ENCODE results near the gene USP32. TPM values are rescaled to one million over a fixed set of nuclear protein-coding genes. Genes with fewer than 3 reads are reported as not detected.
"Not testable (repeated sequence)": the region's sequence is repeated elsewhere in the genome, so short reads cannot be mapped to it uniquely, and the experiment has no call there.

Gene USP32
- total and polyA plus RNA-seq, 8 donors, result 7.7 to 25.5 (median 15.8) TPM

GRCh38 chr17:60348616-60349015 lies 43.3 kb downstream of the USP32 start:
- Histone ChIP-seq H3K4me3 (no peak overlapping the region), H3K27ac (no peak overlapping the region), H3K36me3 (no peaks in the 10 kb centered on the region), H3K27me3 (no peaks in the 10 kb centered on the region), H3K4me1 (no peaks in the 10 kb centered on the region), H3K9me3 (no peaks in the 10 kb centered on the region)
- DNase-seq (no peak), FAIRE-seq (no peak), ATAC-seq (no peak)
- TF ChIP-seq CTCF (IDR thresholded peaks at IDR 0.05), result no peak
- intact Hi-C loops (cut with DNase I), result no loop called here
- WGBS, 2 donors, result 95 to 96% methylated on average over 5 of the region's 5 CpGs

GRCh38 chr17:60345233-60345632 lies 46.7 kb downstream of the USP32 start:
- H3K4me1 ChIP-seq, result no peaks in the 10 kb centered on the region
- intact Hi-C loops (cut with DNase I), result no loop called here
- TF ChIP-seq CTCF (IDR thresholded peaks at IDR 0.05), result no peak
- ATAC-seq (no peak), FAIRE-seq (no peak), DNase-seq (no peak)
- no peak overlapping the region for H3K4me3 ChIP-seq
- peaks cover 0 to 15% (median 0%) of the 10 kb centered on the region in 3 donors for H3K36me3 ChIP-seq
- WGBS, 2 donors, result 55 to 63% methylated on average over 3 of the region's 3 CpGs
- no peaks in the 10 kb centered on the region for H3K9me3 ChIP-seq
- no peaks in the 10 kb centered on the region for H3K27me3 ChIP-seq
- no peak overlapping the region for H3K27ac ChIP-seq

GRCh38 chr17:60342492-60342891 lies 49.4 kb downstream of the USP32 start:
- intact Hi-C loops (cut with DNase I); H3K9me3 ChIP-seq; H3K27me3 ChIP-seq; ATAC-seq; FAIRE-seq; H3K4me1 ChIP-seq; H3K27ac ChIP-seq; DNase-seq; H3K4me3 ChIP-seq: not testable (repeated sequence)
- H3K36me3 ChIP-seq, result peaks cover 0 to 15% (median 0%) of the 10 kb centered on the region in 3 donors
- whole genome bisulfite sequencing, 2 donors, result 88 to 92% methylated on average over 7 of the region's 7 CpGs

GRCh38 chr17:60335289-60335688 lies 56.6 kb downstream of the USP32 start:
- 91 to 93% methylated on average over 2 of the region's 2 CpGs for WGBS, 2 donors
- H3K4me1 ChIP-seq, result no peaks in the 10 kb centered on the region
- ATAC-seq, result no peak
- intact Hi-C loops (cut with DNase I), result no loop called here
- H3K4me3 ChIP-seq, result no peak overlapping the region
- no peaks in the 10 kb centered on the region for H3K36me3 ChIP-seq
- no peak for DNase-seq
- no peak overlapping the region for H3K27ac ChIP-seq
- H3K27me3 ChIP-seq, result no peaks in the 10 kb centered on the region
- no peak for TF ChIP-seq CTCF (IDR thresholded peaks at IDR 0.05)
- FAIRE-seq, result no peak
- H3K9me3 ChIP-seq, result no peaks in the 10 kb centered on the region

GRCh38 chr17:60333628-60334031 lies 58.3 kb downstream of the USP32 start:
- no peak for DNase-seq
- no peaks in the 10 kb centered on the region for H3K36me3 ChIP-seq
- ATAC-seq, result no peak
- H3K4me3 ChIP-seq, result no peak overlapping the region
- H3K4me1 ChIP-seq, result no peaks in the 10 kb centered on the region
- intact Hi-C loops (cut with DNase I), result no loop called here
- 77 to 80% methylated on average over 2 of the region's 2 CpGs for WGBS, 2 donors
- no peak for TF ChIP-seq CTCF (IDR thresholded peaks at IDR 0.05)
- no peaks in the 10 kb centered on the region for H3K27me3 ChIP-seq
- FAIRE-seq, result no peak
- no peak overlapping the region for H3K27ac ChIP-seq
- no peaks in the 10 kb centered on the region for H3K9me3 ChIP-seq

GRCh38 chr17:60333072-60333471 lies 58.9 kb downstream of the USP32 start:
- H3K36me3 ChIP-seq; H3K9me3 ChIP-seq; ATAC-seq; H3K4me3 ChIP-seq; intact Hi-C loops (cut with DNase I); FAIRE-seq; H3K27me3 ChIP-seq; DNase-seq; H3K27ac ChIP-seq; H3K4me1 ChIP-seq: not testable (repeated sequence)
- 93 to 98% methylated on average over 2 of the region's 2 CpGs for WGBS, 2 donors
